ENCODE results near the gene PRKCZ. TPM values are rescaled to one million over a fixed set of nuclear protein-coding genes. Genes with fewer than 3 reads are reported as not detected.

Gene PRKCZ
- total and polyA plus RNA-seq, 4 donors: 4.8 to 9.9 (median 8.4) TPM

DNA sequence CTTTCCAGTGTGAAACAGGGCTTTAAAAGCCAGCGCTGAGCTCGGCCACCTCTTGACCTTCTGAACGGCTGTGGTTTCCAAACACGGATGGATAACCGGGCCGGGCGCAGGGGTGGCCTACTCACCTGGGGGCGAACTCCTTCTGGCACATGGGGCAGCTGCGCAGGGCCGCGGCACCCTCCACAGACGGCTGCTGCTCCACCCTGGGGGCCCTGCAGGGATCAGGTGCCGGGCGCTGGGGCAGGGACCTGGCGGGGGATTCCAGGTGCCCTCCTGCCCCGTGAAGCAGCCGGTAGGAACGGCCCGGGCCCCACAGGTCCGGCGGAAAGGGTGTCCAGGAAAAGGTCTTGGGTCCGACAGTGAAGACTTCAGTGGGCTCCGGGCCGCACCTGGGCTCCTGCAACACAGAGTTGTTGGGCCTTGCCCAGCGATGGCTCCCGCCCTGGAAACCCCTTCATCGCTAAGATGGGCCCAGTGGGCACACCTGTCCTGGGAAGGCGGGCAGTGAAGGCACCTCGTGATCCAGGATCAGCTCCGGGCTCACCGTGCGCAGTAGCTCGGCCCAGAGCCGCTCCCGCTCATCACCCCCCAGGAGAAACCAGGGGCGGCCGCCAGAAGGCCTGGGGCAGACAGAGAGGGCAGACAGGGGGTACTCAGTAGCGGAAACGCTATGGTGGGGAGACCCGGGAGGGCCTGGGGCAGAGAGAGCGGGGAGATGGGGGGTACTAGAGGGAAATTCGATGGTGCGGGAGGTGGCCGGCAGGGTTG, 143.5 kb downstream of the PRKCZ start:
- no peak overlapping the region for H3K9ac ChIP-seq (ENCODE audit: low read depth in 1 of 2, low read length in 2 of 2)
- DNase-seq (ENCODE audit: low spot score): no peak
- TF ChIP-seq EGR1 (IDR thresholded peaks at IDR 0.05; ENCODE audit: low read depth in 2 of 2) (no peak), HNF4A (conservative IDR thresholded peaks at IDR 0.05) (no peak), RAD21 (IDR thresholded peaks at IDR 0.05) (no peak), YY1 (IDR thresholded peaks at IDR 0.05) (no peak), GABPA (IDR thresholded peaks at IDR 0.05 in 1 of 2, conservative IDR thresholded peaks at IDR 0.05 in 1 of 2) (no peak), HNF4G (IDR thresholded peaks at IDR 0.05) (no peak), CTCF (IDR thresholded peaks at IDR 0.05; ENCODE audit: low read depth, low read length, missing input control) (no peak), RXRA (IDR thresholded peaks at IDR 0.05) (no peak), FOXA2 (IDR thresholded peaks at IDR 0.05) (no peak), FOXA1 (IDR thresholded peaks at IDR 0.05) (no peak), TAF1 (conservative IDR thresholded peaks at IDR 0.05) (no peak), JUND (IDR thresholded peaks at IDR 0.05) (no peak), NR2F2 (IDR thresholded peaks at IDR 0.05) (no peak), SP1 (IDR thresholded peaks at IDR 0.05) (no peak)
- TF ChIP-seq, protein P1, sequence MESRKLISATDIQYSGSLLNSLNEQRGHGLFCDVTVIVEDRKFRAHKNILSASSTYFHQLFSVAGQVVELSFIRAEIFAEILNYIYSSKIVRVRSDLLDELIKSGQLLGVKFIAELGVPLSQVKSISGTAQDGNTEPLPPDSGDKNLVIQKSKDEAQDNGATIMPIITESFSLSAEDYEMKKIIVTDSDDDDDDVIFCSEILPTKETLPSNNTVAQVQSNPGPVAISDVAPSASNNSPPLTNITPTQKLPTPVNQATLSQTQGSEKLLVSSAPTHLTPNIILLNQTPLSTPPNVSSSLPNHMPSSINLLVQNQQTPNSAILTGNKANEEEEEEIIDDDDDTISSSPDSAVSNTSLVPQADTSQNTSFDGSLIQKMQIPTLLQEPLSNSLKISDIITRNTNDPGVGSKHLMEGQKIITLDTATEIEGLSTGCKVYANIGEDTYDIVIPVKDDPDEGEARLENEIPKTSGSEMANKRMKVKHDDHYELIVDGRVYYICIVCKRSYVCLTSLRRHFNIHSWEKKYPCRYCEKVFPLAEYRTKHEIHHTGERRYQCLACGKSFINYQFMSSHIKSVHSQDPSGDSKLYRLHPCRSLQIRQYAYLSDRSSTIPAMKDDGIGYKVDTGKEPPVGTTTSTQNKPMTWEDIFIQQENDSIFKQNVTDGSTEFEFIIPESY (IDR thresholded peaks at IDR 0.05): no peak
- TF ChIP-seq, protein P2, sequence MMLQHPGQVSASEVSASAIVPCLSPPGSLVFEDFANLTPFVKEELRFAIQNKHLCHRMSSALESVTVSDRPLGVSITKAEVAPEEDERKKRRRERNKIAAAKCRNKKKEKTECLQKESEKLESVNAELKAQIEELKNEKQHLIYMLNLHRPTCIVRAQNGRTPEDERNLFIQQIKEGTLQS (IDR thresholded peaks at IDR 0.05): no peak
- no peaks in the 10 kb centered on the region for H3K9me3 ChIP-seq (ENCODE audit: control insufficient read depth in 4 of 4, low read length in 3 of 4)
- no peaks in the 10 kb centered on the region for H3K36me3 ChIP-seq (ENCODE audit: control insufficient read depth in 4 of 4, insufficient read depth in 3 of 4, low read depth in 1 of 4, low read length in 3 of 4)
- WGBS: 55% methylated on average over 44 of the region's 44 CpGs
- H3K27me3 ChIP-seq (ENCODE audit: control insufficient read depth in 4 of 4, insufficient read depth in 4 of 4, low read length in 3 of 4): no peaks in the 10 kb centered on the region
- peaks cover 11 to 34% (median 21%) of the 10 kb centered on the region in 4 donors for H3K4me1 ChIP-seq (ENCODE audit: control insufficient read depth in 4 of 4, insufficient read depth in 4 of 4, low read length in 3 of 4)
- H3K27ac ChIP-seq (ENCODE audit: low read depth in 1 of 2, low read length in 2 of 2): peak overlapping the region; percentile 6 to 25
- H3K4me3 ChIP-seq (ENCODE audit: low read depth in 1 of 3, low read length in 3 of 3): peak overlapping the region in 1 of 3 donors; percentile 83

DNA sequence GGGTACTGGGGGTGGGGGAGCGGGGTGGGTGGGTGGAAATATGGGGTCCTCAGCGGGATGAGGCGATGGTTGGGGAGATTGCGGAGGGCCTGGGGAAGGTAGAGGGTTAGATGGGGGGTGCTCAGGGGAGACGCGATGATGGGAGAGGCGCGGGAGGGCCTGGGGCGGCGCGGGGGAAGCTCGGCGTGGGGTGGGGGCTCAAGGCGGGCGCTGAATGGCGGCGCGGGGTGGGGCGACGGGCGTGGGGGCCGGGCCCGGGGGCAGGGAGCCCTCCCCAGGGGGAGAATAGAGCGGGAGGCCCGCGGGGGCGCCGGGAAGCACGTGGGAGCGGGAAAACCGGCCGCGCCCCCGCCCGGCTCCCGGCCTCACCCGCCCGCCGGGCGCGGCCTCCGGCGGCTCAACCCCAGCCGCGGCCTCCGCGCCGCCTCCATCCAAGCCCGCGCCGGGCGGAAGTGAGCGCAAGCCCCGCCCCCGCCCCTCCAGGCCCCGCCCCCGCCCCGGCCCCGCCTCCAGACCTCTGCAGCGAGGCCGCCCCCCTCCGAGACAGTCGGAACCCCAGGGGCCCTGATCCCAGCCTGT, 144.2 kb downstream of the PRKCZ start, which contains the start of gene FAAP20:
Gene FAAP20 (minus strand): TSS at position 454 of the 579 bp plus-strand sequence. CDS start 23 bp downstream, at position 431.
- peak within 1 kb of the TSS; percentile 85 for H3K9ac ChIP-seq (ENCODE audit: low read depth in 1 of 2, low read length in 2 of 2)
- WGBS: 1% methylated on average over 63 of the region's 63 CpGs
- peak; percentile 95 for DNase-seq (ENCODE audit: low spot score)
- TF ChIP-seq HNF4A (conservative IDR thresholded peaks at IDR 0.05) (no peak), HNF4G (IDR thresholded peaks at IDR 0.05) (no peak), FOXA2 (IDR thresholded peaks at IDR 0.05) (no peak), NR2F2 (IDR thresholded peaks at IDR 0.05) (no peak), EGR1 (IDR thresholded peaks at IDR 0.05; ENCODE audit: low read depth in 2 of 2) (no peak), CTCF (IDR thresholded peaks at IDR 0.05; ENCODE audit: low read depth, low read length, missing input control) (no peak), JUND (IDR thresholded peaks at IDR 0.05) (no peak), FOXA1 (IDR thresholded peaks at IDR 0.05) (no peak), TAF1 (conservative IDR thresholded peaks at IDR 0.05) (no peak), GABPA (IDR thresholded peaks at IDR 0.05 in 1 of 2, conservative IDR thresholded peaks at IDR 0.05 in 1 of 2) (no peak), SP1 (IDR thresholded peaks at IDR 0.05) (no peak), RXRA (IDR thresholded peaks at IDR 0.05) (no peak)
- TF ChIP-seq, protein P3, sequence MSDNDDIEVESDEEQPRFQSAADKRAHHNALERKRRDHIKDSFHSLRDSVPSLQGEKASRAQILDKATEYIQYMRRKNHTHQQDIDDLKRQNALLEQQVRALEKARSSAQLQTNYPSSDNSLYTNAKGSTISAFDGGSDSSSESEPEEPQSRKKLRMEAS (IDR thresholded peaks at IDR 0.05): no peak
- H3K9me3 ChIP-seq (ENCODE audit: control insufficient read depth in 4 of 4, low read length in 3 of 4): no peaks in the 10 kb centered on the region
- H3K27ac ChIP-seq (ENCODE audit: low read depth in 1 of 2, low read length in 2 of 2): peak within 1 kb of the TSS; percentile 92 to 93
- peak within 1 kb of the TSS; percentile 35 to 83 (median 70) for H3K4me3 ChIP-seq (ENCODE audit: low read depth in 1 of 3, low read length in 3 of 3)
- H3K36me3 ChIP-seq (ENCODE audit: control insufficient read depth in 4 of 4, insufficient read depth in 3 of 4, low read depth in 1 of 4, low read length in 3 of 4): no peaks in the 10 kb centered on the region
- H3K27me3 ChIP-seq (ENCODE audit: control insufficient read depth in 4 of 4, insufficient read depth in 4 of 4, low read length in 3 of 4): no peaks in the 10 kb centered on the region
- peaks cover 11 to 36% (median 25%) of the 10 kb centered on the region in 4 donors for H3K4me1 ChIP-seq (ENCODE audit: control insufficient read depth in 4 of 4, insufficient read depth in 4 of 4, low read length in 3 of 4)
